Activated T-helper 1 cell treated with Interleukin-2 at 50 U/mL for 16 hours (primary cell): ENCODE measurements around the gene AEBP1.

Source experiments
- DNase-seq: peaks from one replicate; pipeline ENCODE4 v3.0.0-alpha.2; 2020; ENCODE audit warnings: low read depth

The AEBP1 gene

DNA sequence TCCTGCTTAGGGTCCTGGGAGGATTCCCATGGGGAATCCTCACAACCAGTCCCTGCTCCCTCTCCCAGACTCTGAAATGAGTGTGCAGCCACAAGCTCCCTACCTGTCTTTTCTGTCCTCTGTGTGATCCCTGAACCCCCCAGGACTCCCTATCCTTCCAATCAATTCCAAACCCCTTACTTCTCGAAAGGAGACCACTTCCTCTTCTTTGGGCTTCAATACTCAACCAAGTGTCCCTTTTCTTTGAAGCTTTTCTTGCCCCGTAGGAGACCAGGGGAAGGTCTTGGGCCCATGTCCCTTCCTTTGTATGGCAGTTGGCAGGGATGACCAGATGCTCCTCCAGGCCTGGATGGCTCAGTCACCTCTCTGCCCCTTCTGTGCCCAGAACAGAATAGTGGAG, 1.7 kb downstream of the AEBP1 start:
- no peak for DNase-seq

GRCh38 chr7:44106311-44107065, 2.3 kb downstream of the AEBP1 start:
- no peak for DNase-seq

GRCh38 chr7:44107116-44107960, 3.2 kb downstream of the AEBP1 start:
- DNase-seq: no peak

DNA sequence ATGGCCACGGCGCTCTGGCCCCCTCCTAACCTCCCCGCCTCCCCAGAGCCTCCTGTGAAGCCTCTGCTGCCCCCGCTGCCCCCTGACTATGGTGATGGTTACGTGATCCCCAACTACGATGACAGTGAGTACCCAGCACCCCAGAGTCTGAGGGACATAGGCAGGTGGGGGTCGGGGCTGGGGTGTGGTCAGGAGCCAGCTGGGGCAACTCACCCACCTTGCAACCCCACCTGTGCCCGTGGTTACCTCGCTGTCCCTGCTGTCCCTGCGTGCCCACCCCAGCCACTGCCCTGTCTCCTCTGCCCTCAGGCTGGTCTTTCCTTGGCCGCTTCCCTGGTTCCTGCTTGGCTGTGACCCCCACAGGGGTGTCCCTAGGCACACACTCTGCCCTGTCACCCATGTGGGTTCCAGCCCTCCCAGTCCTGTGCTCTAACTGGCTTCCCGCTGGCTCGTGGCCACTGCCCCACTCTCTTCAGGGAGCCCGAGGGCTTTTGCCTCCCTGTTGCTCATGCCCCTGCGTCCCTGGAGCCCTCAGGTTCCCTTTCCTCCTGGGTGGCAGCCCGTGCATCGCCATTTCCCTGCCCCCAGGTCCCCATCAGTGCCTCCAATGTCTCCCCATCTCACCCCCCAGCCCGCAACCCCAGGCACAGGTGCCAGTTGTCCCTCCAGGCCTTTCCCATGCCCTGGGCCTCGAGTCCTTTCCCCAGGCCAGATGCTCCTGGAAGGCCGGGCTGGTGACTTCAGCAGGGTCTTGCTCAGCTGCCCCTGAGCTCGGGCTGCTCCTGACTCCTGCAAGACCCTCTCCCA, 4.0 kb downstream of the AEBP1 start:
- no peak for DNase-seq

DNA sequence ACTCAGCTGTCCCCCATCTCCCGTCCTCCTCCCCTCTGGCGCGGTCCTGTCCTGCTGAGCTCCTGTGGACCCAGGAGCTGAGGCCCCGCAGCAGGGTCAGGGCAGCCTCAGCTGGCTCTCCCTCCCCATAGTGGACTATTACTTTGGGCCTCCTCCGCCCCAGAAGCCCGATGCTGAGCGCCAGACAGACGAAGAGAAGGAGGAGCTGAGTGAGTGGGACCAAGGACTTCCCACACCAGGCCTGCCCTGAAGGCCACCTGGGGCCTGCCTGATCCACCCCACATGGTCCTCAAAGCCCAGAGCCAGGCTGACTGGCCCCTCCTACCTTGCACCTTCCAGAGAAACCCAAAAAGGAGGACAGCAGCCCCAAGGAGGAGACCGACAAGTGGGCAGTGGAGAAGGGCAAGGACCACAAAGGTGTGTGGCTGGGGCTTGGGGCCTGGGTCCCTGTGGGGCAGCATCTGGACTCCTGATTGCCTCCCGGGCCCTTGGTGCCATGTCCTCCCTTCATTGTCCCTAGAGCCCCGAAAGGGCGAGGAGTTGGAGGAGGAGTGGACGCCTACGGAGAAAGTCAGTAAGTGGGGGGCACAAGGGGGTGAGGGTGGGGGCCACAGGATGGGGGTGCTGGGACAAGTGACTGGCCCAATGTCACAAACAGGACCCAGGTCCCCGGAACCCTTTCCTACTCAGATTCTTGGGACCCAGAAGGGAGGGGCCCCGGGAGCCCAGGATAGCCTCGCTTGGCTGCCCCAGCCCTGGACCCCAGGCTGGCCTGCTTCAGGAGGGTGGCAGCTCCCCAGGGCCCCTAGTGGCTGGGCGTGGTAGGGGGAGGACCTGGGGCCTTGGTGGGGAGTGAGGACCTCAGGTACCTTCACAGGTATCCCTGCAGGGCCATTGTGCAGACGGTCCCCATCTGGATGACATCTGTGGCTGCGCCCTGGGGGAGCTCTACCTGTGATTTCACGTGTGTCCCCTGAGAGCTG, 4.9 kb downstream of the AEBP1 start:
- DNase-seq: no peak

DNA sequence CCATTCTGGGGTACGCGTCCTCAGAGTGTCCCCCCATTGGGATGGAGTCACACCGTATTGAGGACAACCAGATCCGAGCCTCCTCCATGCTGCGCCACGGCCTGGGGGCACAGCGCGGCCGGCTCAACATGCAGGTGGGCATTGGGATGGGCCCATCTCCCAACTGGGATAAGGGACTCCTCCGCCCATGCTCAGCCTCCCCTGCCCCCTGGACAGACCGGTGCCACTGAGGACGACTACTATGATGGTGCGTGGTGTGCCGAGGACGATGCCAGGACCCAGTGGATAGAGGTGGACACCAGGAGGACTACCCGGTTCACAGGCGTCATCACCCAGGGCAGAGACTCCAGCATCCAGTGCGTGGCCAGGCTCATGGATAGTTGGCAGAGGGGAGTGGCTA, 5.8 kb downstream of the AEBP1 start:
- no peak for DNase-seq

DNA sequence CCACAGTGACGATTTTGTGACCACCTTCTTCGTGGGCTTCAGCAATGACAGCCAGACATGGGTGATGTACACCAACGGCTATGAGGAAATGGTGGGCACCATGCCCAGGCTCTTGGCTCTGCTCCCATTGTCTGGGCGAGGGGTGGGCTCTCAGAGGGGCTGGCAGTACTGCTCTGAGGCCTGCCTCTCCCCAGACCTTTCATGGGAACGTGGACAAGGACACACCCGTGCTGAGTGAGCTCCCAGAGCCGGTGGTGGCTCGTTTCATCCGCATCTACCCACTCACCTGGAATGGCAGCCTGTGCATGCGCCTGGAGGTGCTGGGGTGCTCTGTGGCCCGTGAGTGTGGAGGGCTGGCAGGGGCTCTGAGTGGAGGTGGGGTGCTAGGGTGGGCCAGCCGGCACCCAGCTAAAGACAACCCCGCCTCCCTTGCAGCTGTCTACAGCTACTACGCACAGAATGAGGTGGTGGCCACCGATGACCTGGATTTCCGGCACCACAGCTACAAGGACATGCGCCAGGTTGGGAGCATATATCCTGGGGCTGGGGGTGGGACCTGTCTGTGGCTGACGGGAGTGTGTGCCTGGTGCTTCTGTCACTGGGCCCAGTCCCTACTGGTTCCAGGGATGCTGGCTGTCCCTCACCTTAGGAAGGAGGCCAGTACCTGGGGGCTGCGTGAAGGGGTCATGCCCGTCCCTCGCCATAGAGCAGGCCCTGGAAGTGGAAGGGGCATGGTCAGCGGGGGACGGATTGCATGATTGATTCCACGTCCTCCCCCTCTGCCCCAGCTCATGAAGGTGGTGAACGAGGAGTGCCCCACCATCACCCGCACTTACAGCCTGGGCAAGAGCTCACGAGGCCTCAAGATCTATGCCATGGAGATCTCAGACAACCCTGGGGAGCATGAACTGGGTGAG, 6.8 kb downstream of the AEBP1 start:
- DNase-seq: no peak

DNA sequence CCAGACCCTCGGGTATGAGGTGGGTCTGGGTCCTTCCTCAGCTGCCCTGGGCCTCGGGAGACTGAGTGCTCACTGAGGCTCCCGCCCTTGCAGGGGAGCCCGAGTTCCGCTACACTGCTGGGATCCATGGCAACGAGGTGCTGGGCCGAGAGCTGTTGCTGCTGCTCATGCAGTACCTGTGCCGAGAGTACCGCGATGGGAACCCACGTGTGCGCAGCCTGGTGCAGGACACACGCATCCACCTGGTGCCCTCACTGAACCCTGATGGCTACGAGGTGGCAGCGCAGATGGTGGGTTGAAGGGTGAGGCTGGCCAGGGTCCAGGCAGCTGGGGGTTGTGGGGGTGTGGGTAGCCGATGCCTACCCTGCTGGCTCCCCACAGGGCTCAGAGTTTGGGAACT, 7.6 kb downstream of the AEBP1 start:
- DNase-seq: no peak

- no peak for DNase-seq
Observed at GRCh38 chr7:44112231-44112996, 8.3 kb downstream of the AEBP1 start.

DNA sequence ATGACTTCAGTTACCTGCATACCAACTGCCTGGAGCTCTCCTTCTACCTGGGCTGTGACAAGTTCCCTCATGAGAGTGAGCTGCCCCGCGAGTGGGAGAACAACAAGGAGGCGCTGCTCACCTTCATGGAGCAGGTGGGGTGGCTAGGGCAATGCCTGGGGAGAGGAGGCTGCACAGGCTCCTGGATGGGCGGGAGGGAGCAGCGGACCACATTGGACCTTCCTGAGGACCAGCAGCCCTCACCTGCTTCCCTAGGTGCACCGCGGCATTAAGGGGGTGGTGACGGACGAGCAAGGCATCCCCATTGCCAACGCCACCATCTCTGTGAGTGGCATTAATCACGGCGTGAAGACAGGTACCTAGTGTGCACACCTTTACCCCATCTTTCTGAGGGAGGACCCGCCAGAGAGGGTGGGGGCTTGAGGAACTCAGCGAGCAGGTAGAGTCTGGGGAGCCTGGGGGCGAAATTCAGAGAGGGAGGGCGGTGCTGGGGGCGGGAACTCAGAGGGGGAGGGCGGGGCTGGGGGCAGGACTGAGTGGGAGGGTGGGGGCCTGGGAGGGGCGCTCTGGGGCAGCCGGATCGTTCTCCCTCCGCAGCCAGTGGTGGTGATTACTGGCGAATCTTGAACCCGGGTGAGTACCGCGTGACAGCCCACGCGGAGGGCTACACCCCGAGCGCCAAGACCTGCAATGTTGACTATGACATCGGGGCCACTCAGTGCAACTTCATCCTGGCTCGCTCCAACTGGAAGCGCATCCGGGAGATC, 9.0 kb downstream of the AEBP1 start:
- DNase-seq: no peak

- DNase-seq: no peak
Observed at GRCh38 chr7:44113764-44114354, 9.7 kb downstream of the AEBP1 start.

GRCh38 chr7:44114586-44115310, 10.6 kb downstream of the AEBP1 start:
- DNase-seq: no peak

DNA sequence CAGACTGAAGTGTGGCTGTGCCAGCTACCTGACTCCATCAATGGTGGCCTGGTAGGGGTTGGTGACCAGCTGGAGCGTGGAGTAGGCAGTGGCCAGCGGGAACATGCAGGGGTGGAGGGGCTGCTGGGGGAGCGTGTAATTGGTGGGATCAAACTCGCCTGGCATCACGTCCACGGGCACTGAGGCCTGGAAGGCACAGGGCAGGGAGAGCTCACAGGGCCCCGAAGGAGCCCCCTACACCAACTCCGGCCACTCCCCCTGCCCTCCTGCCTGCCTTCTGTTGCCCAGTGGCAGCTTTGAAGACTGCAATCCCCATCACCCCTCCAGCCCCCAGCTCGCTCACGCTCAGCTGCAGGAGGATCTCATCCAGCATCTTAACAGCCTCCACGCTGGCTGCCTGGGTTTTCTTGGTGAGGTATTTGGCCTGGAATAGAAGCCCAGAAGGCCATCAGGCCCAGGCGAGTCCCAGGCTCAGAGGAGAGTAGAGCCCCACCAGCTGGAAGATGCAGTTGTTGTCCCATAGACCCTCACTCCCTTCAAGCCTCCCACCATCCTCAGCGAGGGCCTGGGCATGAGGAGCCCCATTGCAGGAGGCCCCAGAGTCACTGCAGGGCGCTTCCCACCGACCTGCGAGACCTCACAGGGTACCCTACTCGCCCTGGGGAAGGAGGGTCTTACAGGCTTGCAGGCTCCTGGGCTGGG, 12.1 kb downstream of the AEBP1 start:
- no peak for DNase-seq

DNA sequence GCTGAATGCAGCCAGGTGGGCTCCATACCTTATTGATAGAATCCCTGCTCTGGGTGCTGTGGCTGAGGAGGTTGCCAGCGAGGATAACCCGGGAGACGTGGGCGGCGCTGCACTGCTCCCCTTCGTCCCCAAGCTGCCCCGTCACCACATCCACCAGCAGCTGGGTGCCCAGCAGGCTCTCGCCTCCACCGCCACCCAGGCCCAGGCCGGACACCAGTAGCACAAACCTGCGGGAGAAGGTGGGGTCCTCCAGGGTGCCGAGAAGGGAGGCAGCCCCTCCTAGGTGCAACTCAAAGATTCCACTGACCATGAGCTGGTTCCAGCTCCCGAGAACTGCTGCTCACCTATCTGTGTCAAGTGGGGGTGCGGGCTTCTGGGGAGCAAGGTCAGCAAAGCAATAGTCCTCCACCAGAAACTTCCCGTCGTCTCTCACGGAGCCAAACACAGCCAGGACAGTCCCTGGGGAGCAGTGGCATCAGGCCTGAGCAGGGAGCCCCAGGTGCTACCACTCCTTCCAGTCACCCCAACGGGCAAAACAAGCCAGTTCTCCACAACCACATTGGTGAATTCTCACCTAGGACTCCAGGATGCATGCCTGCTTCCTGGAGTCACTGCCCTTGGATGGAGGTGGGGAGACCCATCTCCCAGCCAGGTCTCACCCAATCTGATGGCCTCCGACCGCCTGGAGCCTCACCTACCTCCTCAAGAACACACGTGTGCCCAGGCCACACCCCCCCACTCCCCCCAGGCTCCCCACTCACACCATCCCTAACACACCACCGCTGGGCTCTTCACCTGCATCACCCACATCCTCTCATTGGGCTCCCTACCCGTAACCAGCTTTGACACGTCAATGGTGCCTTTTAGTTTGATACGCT, 12.9 kb downstream of the AEBP1 start:
- DNase-seq: no peak

- DNase-seq: no peak
Observed at GRCh38 chr7:44117801-44118429, 13.8 kb downstream of the AEBP1 start.
